Calu3 (cell line): Measurements from ENCODE around the gene STYXL1. TPM values are rescaled to one million over a fixed set of nuclear protein-coding genes. Genes with fewer than 3 reads are reported as not detected.
A peak's percentile ranks its signal among the peaks of the same experiment; 100 is the strongest.

Source experiments
- BruUV-seq: library from RNA; stranded (reverse); fragments of 400-500 nt; replicated peaks from 2 replicates; lab custom pipeline; 2021; lab: Mats Ljungman, UMichigan
- CTCF ChIA-PET: fragments of 300-600 bp; sonication (Branson Sonifier 250); formaldehyde crosslinking; loops from one replicate; lab custom pipeline; 2022; ENCODE audit warnings: antibody characterized with exemption; lab: Charles Lee
- DNase-seq: peaks from one replicate; pipeline ENCODE4 v3.0.0; 2022
- H3K27ac Mint-ChIP-seq: one replicate; pipeline ENCODE4 v1.8.0; 2022; ENCODE audit warnings: mixed read lengths; ENCODE audit not compliant: unreplicated experiment
- H3K27me3 Mint-ChIP-seq: one replicate; pipeline ENCODE4 v1.8.0; 2022; ENCODE audit warnings: mixed read lengths; ENCODE audit not compliant: unreplicated experiment
- H3K36me3 Mint-ChIP-seq: one replicate; pipeline ENCODE4 v1.8.0; 2022; ENCODE audit warnings: mild to moderate bottlenecking, moderate library complexity, mixed read lengths; ENCODE audit not compliant: insufficient read depth, unreplicated experiment
- H3K4me1 Mint-ChIP-seq: one replicate; pipeline ENCODE4 v1.8.0; 2022; ENCODE audit warnings: mild to moderate bottlenecking, low read depth, mixed read lengths; ENCODE audit not compliant: unreplicated experiment
- H3K4me3 Mint-ChIP-seq: one replicate; pipeline ENCODE4 v1.8.0; 2022; ENCODE audit warnings: mild to moderate bottlenecking, low read depth, moderate library complexity, mixed read lengths; ENCODE audit not compliant: unreplicated experiment
- H3K9me3 Mint-ChIP-seq: one replicate; pipeline ENCODE4 v1.8.0; 2022; ENCODE audit warnings: low read depth, mixed read lengths; ENCODE audit not compliant: unreplicated experiment
- CTCF ChIP-seq: fragments of 200-600 bp; IDR thresholded peaks from one replicate; pipeline ENCODE4 v1.8.0; 2022; ENCODE audit warnings: antibody characterized with exemption; ENCODE audit not compliant: unreplicated experiment
- intact Hi-C: fragments of 100-400 bp; cut with micrococcal nuclease; formaldehyde crosslinking; loops from one replicate; pipeline ENCODE4 v1.10.0; 2022; ENCODE audit not compliant: unreplicated experiment
- total RNA-seq: library from RNA; stranded (reverse); gene quantifications from 2 replicates; pipeline ENCODE4 v1.2.3, GENCODE V29; 2022

STYXL1 gene
- total RNA-seq, 1 experiment from 2014 or later: 39.9 TPM

- TF ChIP-seq CTCF: no peak
- Mint-ChIP-seq H3K36me3 (peaks cover 22% of the 10 kb centered on the region), H3K9me3 (no peaks in the 10 kb centered on the region), H3K27me3 (no peaks in the 10 kb centered on the region), H3K27ac (peak overlapping the region; percentile 76), H3K4me1 (peaks cover 19% of the 10 kb centered on the region), H3K4me3 (peak overlapping the region; percentile 55)
- intact Hi-C loops: loop anchor here (5.0 kb wide), 1 partner anchor 90 kb away; no protein-coding TSS in a partner anchor
- CTCF ChIA-PET: interaction anchor here (0.6 to 1.3 kb wide), 3 partner anchors 12 to 133 kb away, joined by 3 to 4 read pairs (median 4); no protein-coding TSS in a partner anchor
- no TSS peak for BruUV-seq
- DNase-seq: peak; percentile 71
Measured at GRCh38 chr7:75957021-75957736, 90.6 kb downstream of the STYXL1 start.

DNA sequence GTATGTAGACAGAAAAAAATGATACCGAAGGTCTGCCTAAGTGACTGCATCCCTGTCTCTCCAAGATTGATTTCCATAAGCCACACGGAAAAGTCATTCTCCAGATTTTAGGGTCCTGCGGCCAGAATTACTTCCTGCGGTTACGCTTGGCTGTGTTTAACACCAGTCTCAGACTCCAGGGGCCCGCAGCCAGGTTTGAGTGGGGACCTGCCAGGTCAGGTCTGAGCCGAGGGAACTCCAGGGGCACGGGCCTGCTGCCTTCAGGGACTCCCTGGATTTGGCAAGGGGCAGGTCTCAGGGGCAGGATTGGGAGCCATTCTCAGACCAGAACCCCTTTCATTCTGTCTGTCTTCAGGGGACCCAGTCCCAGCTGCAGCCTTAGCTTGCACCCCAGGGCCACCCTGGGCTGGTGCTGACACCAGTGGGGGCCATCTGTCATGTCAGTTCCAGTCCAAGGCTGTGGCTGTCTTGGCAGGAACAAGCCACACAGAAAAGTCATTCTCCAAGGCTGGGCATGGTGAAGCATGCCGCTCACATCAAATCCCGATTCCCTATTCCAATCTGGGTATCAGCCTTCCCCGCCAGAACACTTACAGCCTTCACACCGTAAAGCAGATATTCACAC, 92.4 kb downstream of the STYXL1 start:
- CTCF ChIA-PET: no interaction called here
- Mint-ChIP-seq H3K9me3 (no peaks in the 10 kb centered on the region), H3K4me3 (no peak overlapping the region), H3K27me3 (no peaks in the 10 kb centered on the region), H3K27ac (no peak overlapping the region), H3K36me3 (peaks cover 22% of the 10 kb centered on the region), H3K4me1 (peaks cover 19% of the 10 kb centered on the region)
- TF ChIP-seq CTCF: no peak
- no peak for DNase-seq
- intact Hi-C loops: loop anchor here (5.0 kb wide), 1 partner anchor 88 kb away; no protein-coding TSS in a partner anchor
- BruUV-seq: no TSS peak

DNA sequence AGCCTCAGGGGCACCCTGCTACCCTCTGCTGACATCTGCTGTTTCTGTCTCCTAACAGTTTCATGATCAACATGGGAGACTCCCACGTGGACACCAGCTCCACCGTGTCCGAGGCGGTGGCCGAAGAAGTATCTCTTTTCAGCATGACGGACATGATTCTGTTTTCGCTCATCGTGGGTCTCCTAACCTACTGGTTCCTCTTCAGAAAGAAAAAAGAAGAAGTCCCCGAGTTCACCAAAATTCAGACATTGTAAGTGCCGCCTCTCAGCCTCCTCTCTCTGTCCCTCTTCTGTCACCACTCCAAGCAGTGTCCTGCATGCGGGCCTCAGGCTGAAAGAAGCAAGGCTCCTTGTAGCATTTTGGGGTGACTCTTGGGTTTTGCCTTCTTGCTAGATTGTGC, 93.9 kb downstream of the STYXL1 start:
- intact Hi-C loops: no loop called here
- peaks cover 23% of the 10 kb centered on the region for H3K36me3 Mint-ChIP-seq
- peaks cover 15% of the 10 kb centered on the region for H3K4me1 Mint-ChIP-seq
- no peak for TF ChIP-seq CTCF
- no peak overlapping the region for H3K27ac Mint-ChIP-seq
- H3K4me3 Mint-ChIP-seq: no peak overlapping the region
- CTCF ChIA-PET: no interaction called here
- no peaks in the 10 kb centered on the region for H3K9me3 Mint-ChIP-seq
- no peak for DNase-seq
- H3K27me3 Mint-ChIP-seq: no peaks in the 10 kb centered on the region
- no TSS peak for BruUV-seq

DNA sequence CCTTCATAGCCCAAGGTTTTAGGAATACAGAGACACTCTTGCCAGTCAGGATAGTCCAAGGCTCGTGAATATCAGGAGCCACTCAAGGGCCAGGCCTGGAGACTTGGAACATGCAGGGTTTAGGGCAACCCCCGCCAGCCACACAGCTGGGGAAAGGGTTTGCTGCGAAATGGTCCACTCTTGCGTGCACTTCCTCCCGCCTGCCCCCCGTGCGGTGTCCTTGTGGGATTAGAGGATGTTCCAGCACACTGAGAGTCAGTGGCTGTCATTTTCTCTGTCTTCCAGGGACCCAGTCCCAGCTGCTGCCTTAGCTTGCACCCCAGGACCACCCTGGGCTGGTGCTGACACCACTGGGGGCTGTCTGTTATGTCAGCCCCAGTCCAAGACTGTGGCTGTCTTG, 94.4 kb downstream of the STYXL1 start:
- CTCF ChIA-PET: no interaction called here
- BruUV-seq: no TSS peak
- intact Hi-C loops: no loop called here
- TF ChIP-seq CTCF: no peak
- no peak overlapping the region for H3K4me3 Mint-ChIP-seq
- no peak overlapping the region for H3K27ac Mint-ChIP-seq
- peaks cover 12% of the 10 kb centered on the region for H3K4me1 Mint-ChIP-seq
- no peaks in the 10 kb centered on the region for H3K27me3 Mint-ChIP-seq
- DNase-seq: no peak
- no peaks in the 10 kb centered on the region for H3K9me3 Mint-ChIP-seq
- peaks cover 27% of the 10 kb centered on the region for H3K36me3 Mint-ChIP-seq
